Caco-2 (cell line): ENCODE measurements around the gene C1RL. TPM values are rescaled to one million over a fixed set of nuclear protein-coding genes. Genes with fewer than 3 reads are reported as not detected.

ENCODE experiments used
- BruUV-seq: library from RNA; stranded (reverse); fragments of 400-500 nt; replicated peaks from 2 replicates; lab custom pipeline; 2021; lab: Mats Ljungman, UMichigan
- CTCF ChIA-PET: fragments of 300-600 bp; sonication (Branson Sonifier 250); formaldehyde crosslinking; loops from one replicate; lab custom pipeline; 2022; ENCODE audit warnings: antibody characterized with exemption; lab: Charles Lee
- POLR2A ChIA-PET: fragments of 300-600 bp; sonication (Branson Sonifier 250); formaldehyde crosslinking; loops from one replicate; lab custom pipeline; 2022; ENCODE audit warnings: antibody characterized with exemption; lab: Charles Lee
- DNase-seq, 2 experiments: peaks; one replicate each; pipeline versions ENCODE4 v3.0.0 to v3.0.0-alpha.2; 2020 to 2022
- H3K27me3 ChIP-seq: replicated peaks from 2 replicates; pipeline ENCODE4 v1.6.0; 2011; ENCODE audit warnings: low read length; ENCODE audit not compliant: control insufficient read depth, insufficient read depth
- H3K36me3 ChIP-seq: 2 replicates; pipeline ENCODE4 v1.5.1; 2011; ENCODE audit warnings: low read length; ENCODE audit not compliant: control insufficient read depth, insufficient read depth
- H3K4me1 ChIP-seq: fragments of 250-450 bp; sonication (Bioruptor Pico); 2 replicates; pipeline ENCODE4 v1.5.1; 2020; ENCODE audit warnings: mild to moderate bottlenecking
- H3K4me3 ChIP-seq: 2 replicates; pipeline ENCODE4 v1.5.1; 2011; ENCODE audit warnings: low read depth, mild to moderate bottlenecking, control low read depth, low read length
- H3K9me3 ChIP-seq: fragments of 250-450 bp; sonication (Bioruptor Pico); 2 replicates; pipeline ENCODE4 v1.5.1; 2020; ENCODE audit warnings: mild to moderate bottlenecking, moderate library complexity
- H3K27ac Mint-ChIP-seq: one replicate; pipeline ENCODE4 v1.8.0; 2022; ENCODE audit warnings: mixed read lengths; ENCODE audit not compliant: unreplicated experiment
- H3K27me3 Mint-ChIP-seq: one replicate; pipeline ENCODE4 v1.8.0; 2022; ENCODE audit warnings: mixed read lengths; ENCODE audit not compliant: insufficient read depth, unreplicated experiment
- H3K36me3 Mint-ChIP-seq: one replicate; pipeline ENCODE4 v1.8.0; 2022; ENCODE audit warnings: mild to moderate bottlenecking, mixed read lengths; ENCODE audit not compliant: insufficient read depth, unreplicated experiment
- H3K4me1 Mint-ChIP-seq: one replicate; pipeline ENCODE4 v1.8.0; 2022; ENCODE audit warnings: low read depth, mixed read lengths; ENCODE audit not compliant: unreplicated experiment
- H3K4me3 Mint-ChIP-seq: one replicate; pipeline ENCODE4 v1.8.0; 2022; ENCODE audit warnings: mild to moderate bottlenecking, moderate library complexity, mixed read lengths; ENCODE audit not compliant: unreplicated experiment
- H3K9me3 Mint-ChIP-seq: one replicate; pipeline ENCODE4 v1.8.0; 2022; ENCODE audit warnings: mixed read lengths; ENCODE audit not compliant: unreplicated experiment
- CTCF ChIP-seq, 2 experiments: fragments of 200-600 bp in 1 of 2; IDR thresholded peaks; 1 replicate in 1 of 2; 2 replicates in 1 of 2; pipeline versions ENCODE4 v1.5.1 to v1.8.0; 2011 to 2022; ENCODE audit warnings: antibody characterized with exemption in 1 of 2, control low read depth in 1 of 2, inconsistent platforms in 1 of 2, low read depth in 1 of 2, low read length in 1 of 2, mild to moderate bottlenecking in 1 of 2, moderate library complexity in 1 of 2; ENCODE audit not compliant: insufficient read depth in 1 of 2, severe bottlenecking in 1 of 2, unreplicated experiment in 1 of 2
- intact Hi-C: fragments of 100-400 bp; cut with micrococcal nuclease; formaldehyde crosslinking; loops from one replicate; pipeline ENCODE4 v1.10.0; 2022; ENCODE audit not compliant: unreplicated experiment
- total RNA-seq: library from RNA; stranded (reverse); gene quantifications from 2 replicates; pipeline ENCODE4 v1.2.3, GENCODE V29; 2022

C1RL gene
- total RNA-seq, 1 experiment from 2014 or later = 40.2 TPM

- BruUV-seq = no TSS peak
- Mint-ChIP-seq H3K4me3 (no peak overlapping the region), H3K9me3 (no peaks in the 10 kb centered on the region), H3K4me1 (peaks cover 16% of the 10 kb centered on the region), H3K27me3 (no peaks in the 10 kb centered on the region), H3K27ac (no peak overlapping the region), H3K36me3 (no peaks in the 10 kb centered on the region)
- H3K4me3 ChIP-seq = no peak overlapping the region
- H3K9me3 ChIP-seq = no peaks in the 10 kb centered on the region
- peaks cover 11% of the 10 kb centered on the region for H3K4me1 ChIP-seq
- H3K27me3 ChIP-seq = no peaks in the 10 kb centered on the region
- intact Hi-C loops = no loop called here
- DNase-seq = no peak
- CTCF ChIA-PET = interaction anchor here (0.6 to 1.9 kb wide), 2 partner anchors 11 to 768 kb away, joined by 3 to 6 read pairs; no protein-coding TSS in a partner anchor
- H3K36me3 ChIP-seq = peaks cover 2% of the 10 kb centered on the region; the same call in 1 of the 2 replicates
- TF ChIP-seq CTCF (IDR thresholded peaks at IDR 0.05; ENCODE audit: insufficient read depth in 1 of 2, low read depth in 1 of 2, low read length in 1 of 2, severe bottlenecking in 1 of 2, unreplicated experiment in 1 of 2) = no peak
- POLR2A ChIA-PET = no interaction called here
These were observed 9.9 kb upstream of the C1RL start for GRCh38 chr12:7118881-7119280.

- peaks cover 2% of the 10 kb centered on the region; the same call in 1 of the 2 replicates for H3K36me3 ChIP-seq
- H3K27me3 ChIP-seq = no peaks in the 10 kb centered on the region
- Mint-ChIP-seq H3K9me3 (no peaks in the 10 kb centered on the region), H3K4me3 (no peak overlapping the region), H3K27me3 (no peaks in the 10 kb centered on the region), H3K4me1 (peaks cover 7% of the 10 kb centered on the region), H3K27ac (no peak overlapping the region), H3K36me3 (no peaks in the 10 kb centered on the region)
- ChIA-PET CTCF (interaction anchor here (1.9 kb wide), 1 partner anchor 10 kb away, joined by 6 read pairs; no protein-coding TSS in a partner anchor), POLR2A (no interaction called here)
- H3K4me1 ChIP-seq = no peaks in the 10 kb centered on the region
- peak in 1 of 2 experiments; percentile 16 for DNase-seq
- no peak overlapping the region for H3K4me3 ChIP-seq
- no TSS peak for BruUV-seq
- intact Hi-C loops = no loop called here
- TF ChIP-seq CTCF (IDR thresholded peaks at IDR 0.05; ENCODE audit: insufficient read depth in 1 of 2, low read depth in 1 of 2, low read length in 1 of 2, severe bottlenecking in 1 of 2, unreplicated experiment in 1 of 2) = no peak
- no peaks in the 10 kb centered on the region for H3K9me3 ChIP-seq
These were observed 8.7 kb upstream of the C1RL start for GRCh38 chr12:7117670-7118069.

- Mint-ChIP-seq H3K4me3 (no peak overlapping the region), H3K36me3 (no peaks in the 10 kb centered on the region), H3K9me3 (no peaks in the 10 kb centered on the region), H3K27me3 (no peaks in the 10 kb centered on the region), H3K27ac (no peak overlapping the region), H3K4me1 (peaks cover 4% of the 10 kb centered on the region)
- ChIA-PET CTCF (no interaction called here), POLR2A (no interaction called here)
- peaks cover 2% of the 10 kb centered on the region; the same call in 1 of the 2 replicates for H3K36me3 ChIP-seq
- H3K4me1 ChIP-seq = no peaks in the 10 kb centered on the region
- intact Hi-C loops = no loop called here
- H3K9me3 ChIP-seq = no peaks in the 10 kb centered on the region
- peak in 1 of 2 experiments; percentile 27 for DNase-seq
- H3K4me3 ChIP-seq = no peak overlapping the region
- H3K27me3 ChIP-seq = no peaks in the 10 kb centered on the region
- no peak for TF ChIP-seq CTCF (IDR thresholded peaks at IDR 0.05; ENCODE audit: insufficient read depth in 1 of 2, low read depth in 1 of 2, low read length in 1 of 2, severe bottlenecking in 1 of 2, unreplicated experiment in 1 of 2)
- no TSS peak for BruUV-seq
These were observed 7.9 kb upstream of the C1RL start for GRCh38 chr12:7116916-7117315.
